GM19468 (cell line): ENCODE measurements around the gene IFFO2.

Experiments used
- ATAC-seq: cut with Tn5 transposase; IDR thresholded peaks from one replicate; pipeline ENCODE4 v1.9.1; 2021; ENCODE audit warnings: mild to moderate bottlenecking, moderate library complexity, moderate number of reproducible peaks; ENCODE audit not compliant: unreplicated experiment; ENCODE audit errors: extremely low read depth

The IFFO2 gene

DNA sequence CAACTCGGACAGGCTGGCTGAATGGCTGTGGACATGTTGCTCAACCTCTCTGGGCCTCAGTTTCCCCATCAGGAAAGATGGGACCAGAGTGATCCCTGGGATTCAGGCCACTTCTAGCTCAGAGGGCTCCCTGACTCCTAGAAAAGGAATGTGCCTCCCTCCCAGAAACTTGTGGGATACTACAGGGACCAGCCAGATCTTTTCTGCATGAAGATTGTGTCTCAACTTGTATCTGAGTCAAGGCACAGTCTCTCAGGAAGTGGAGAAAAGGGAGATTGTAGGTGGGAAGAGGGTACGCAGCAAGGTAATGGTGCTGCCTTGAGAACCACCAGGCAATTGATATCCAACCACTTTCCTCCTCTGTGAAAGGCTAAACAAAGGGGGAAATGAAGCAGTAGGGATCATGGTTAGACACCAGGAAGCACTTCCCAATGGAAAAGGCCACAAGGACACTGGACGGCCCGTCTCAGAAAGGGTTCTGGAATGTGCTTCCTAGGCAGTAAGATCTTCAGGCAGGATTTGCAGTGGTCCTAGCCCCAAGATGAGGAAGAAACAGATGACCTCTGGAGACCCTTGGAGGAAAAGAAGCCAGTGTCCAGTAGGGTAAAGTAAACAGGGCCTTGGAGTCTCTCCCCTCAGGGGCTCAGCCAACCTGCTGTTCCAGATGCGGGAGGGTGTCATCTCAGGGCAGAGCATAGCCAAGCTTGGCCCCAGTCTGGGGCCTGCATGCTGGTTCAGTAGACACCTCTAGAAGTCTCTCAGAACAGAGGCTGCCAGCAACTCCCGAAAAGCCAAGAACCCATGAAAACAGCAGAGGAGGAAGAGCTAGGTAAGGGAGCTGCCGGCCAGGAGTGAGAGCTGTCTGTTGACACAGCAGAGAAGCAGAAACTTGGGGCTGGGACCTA is 16.8 kb downstream of the IFFO2 start:
- no peak for ATAC-seq

DNA sequence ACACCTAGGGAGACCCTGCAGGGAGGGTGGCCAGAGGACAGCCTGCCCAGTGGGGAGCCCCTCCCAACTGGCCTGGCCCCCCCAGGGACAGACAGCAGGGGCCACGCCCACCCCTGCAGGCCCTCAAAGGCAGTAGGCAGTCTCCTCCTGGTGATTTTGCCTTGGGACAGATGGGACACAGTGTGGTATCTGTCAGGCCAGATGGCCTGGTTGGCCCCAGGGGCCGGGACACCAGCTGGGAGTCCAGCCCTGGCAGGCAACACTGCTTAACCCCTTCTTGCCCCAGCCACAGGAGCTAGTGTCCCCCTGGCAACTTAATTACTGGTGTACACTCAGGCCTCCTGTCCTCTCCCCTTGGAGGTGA is 17.8 kb downstream of the IFFO2 start:
- ATAC-seq: no peak

DNA sequence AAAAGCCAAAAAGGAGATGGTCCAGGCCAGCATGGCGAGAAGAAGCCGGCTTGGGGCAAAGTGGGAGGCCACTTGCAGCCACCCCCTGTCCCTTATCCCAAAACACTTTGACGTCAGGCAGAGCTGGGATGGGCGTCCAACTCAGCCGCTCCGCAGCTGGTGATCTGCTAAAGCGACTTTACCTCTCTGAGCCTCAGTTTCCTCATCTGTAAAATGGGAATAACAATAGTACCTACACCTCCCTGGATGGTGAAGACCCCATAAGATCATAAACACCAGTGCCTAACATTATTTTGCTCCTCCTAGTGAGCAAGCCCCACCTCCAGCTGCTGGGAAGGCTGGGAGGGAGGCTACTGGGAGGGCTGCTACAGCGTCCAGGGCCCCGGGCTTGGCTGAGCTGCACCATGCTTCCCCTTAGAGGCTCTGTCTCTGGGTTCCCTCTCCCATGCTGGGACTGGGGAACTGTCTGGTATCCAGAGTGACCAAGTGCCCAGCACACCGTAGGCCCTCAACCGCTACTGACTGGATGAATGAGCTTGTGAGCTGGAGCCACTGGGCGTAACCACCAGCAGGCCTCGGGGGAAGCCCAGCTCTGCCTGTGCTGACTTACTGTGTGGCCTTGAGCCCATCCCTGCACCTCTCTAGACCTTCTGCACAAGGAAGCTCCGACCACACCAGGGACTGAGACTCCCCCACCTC is 18.3 kb downstream of the IFFO2 start:
- no peak for ATAC-seq

DNA sequence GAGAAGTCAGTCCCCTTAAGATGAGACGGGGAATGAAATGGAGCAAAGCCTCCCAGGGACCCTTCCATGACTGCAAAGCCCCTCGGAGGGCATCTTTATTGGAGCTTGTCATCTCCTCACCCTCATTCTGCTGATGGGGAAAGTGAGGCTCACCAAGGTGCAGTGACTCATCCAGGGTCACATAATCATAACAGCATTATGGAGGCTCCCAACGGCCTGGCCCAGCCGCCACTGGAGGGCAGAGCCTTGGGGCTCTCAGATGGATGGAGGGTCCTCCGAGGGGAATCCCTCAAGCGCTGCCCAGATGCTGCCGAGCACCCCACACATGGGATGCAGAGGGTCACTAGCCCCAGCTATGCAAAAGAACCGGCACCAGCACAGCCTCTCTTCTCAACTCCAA is 18.9 kb downstream of the IFFO2 start:
- ATAC-seq: no peak

DNA sequence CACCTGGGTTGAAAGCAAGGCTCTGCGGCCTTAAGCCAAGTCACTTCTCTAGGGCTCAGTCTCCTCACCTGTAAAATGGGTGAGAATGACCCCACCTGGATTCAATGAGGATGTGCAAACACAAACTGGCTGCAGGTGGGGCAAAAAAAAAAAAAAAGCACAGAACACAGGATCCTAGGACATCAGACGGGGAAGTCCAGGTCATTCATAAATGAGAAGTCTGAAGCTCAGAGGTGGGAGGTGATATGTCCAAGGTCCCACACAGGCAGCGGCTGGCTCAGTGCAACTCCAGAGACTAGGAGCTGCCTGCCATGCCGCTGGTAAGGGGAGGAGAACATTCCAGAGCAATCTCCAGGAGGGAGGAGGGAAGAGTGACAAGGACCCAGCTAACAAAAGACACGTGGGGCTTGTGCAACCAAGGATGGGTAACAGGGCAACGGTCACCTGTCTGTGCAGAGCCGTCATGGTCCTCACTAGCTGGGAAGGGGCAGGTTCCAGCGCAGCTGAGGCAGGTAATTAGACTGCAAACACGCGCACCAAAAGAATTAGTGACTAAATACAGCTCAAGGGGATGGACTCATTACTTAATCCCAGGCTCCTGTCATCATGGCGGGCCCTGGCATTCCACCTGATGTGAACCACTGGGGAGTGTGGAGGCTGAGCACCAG is 19.5 kb downstream of the IFFO2 start:
- no peak for ATAC-seq

DNA sequence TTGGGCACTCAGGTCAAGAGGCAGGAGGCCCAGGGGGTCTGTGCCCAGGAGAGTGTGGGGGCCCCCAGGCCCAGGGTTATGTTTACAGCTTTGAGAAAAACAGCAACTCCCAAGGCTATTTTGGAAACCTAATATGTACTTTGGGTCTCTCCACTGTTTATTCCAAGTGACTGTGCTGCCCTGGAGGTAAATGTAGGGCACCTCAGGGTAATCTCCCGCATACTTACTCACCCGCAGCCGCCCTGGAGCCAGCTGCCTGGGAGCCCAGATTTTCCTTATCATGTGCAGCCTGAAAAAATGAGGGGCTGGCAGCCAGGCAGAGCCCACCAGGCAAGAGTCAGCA is 20.0 kb downstream of the IFFO2 start:
- no peak for ATAC-seq

DNA sequence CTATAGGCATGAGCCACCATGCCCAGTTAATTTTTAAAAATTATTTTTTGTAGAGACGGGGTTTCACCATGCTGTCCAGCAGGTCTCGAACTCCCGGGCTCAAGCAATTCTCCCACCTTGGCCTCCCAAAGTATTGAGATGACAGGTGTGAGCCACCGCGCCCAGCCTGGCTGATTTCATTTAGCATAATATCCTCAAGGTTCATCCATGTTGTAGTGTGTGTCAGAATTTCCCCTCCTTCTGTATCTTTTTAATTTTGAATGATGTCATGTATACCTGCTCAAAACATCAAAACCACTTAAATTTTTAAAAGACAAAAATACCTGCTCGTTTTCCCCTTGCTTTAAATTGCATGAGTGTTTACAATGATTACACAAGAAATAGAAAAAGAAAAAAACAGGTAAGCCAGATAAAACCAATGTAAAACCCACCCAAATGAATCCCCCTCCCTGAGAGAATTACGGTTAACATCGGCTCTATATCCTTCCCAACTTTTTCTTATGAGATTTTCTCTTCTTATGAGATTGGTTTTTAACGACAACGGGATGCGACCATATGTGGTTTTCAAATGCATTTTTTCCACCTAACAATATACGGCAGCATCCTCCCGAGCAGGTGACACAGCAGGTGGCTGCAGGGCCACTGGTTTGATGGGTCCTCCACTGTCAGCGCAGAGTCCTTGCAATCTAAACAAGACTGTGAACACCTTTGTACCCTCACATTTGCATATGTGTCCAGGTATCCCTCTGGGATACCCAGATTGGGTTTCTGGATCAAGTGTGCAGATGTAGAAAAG is 22.1 kb downstream of the IFFO2 start:
- no peak for ATAC-seq

DNA sequence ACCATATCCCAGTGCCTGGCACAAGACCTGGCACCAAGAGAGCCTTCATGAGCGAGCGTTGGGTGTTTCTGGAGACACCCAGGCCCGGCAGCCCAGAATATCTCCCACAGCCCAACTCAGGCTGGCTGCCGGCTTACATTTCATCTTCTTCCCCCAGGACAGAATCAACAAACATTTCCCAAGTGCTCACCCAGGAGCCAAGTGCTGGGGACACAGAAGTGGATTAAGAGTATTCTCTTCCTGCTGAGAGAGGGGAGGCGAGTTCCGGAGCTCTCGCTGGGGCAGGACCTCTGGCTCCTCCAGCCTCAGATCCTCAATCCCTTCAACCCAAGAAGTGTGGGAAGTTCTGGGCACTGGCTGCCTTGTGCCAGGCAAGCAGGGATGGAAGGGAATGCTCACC is 23.6 kb downstream of the IFFO2 start:
- ATAC-seq: no peak

DNA sequence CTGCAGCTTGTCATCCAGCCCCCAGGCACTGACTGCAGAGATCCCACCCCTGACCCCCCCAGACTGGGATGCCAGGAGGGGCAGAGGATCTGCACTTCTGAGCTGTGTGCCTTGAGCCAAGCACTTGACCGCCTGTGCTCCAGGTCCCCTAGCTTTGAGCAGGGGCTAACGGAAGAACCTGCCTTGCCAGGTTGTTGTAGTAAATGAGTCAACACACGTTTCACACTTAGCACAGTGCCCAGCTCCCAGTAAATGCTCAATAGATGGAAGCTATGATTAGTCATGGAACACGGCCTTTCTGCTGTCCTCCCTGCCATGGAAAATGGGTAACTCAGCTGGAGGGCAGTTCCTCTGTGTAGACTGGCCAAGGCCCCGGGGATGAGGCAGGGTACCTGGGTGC is 24.1 kb downstream of the IFFO2 start:
- ATAC-seq: no peak

DNA sequence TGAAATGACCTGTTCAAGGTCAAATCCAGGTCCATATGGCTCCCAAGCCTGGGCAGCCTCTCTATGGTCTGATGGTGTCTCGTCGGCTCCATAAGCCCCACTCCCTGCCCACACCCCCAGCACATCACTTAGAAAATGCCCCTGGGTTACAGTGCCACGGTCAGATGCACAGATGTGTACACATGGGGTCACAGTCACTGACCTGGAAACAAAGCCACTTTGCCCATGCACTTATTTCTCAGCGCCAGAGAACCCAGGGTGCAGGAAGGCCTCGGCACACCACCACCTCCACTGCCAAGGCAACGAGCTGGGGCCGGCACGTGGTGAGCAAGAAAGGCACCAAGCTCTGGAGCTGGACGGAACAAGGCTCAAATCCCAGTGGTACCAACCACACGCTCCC is 24.7 kb downstream of the IFFO2 start:
- ATAC-seq: no peak

DNA sequence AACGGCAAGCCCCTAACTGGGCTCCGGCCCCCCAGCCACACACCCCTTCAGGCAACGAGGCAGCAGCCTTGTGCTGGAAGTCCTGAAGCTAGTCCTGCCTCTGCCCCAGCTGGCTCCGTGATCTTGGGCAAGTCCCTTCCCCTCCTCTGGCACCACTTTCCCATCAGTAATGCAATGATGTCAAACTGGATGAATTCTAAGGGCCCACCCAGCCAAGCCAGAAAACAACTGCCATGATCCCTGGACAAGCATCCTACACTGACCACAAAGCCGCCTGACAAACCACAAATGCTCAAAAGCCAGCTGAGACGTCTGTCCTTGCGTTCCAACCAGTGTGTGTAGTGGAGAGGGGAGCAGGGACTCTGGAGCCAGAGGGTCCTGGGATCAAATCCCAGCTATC is 26.8 kb downstream of the IFFO2 start:
- ATAC-seq: no peak

DNA sequence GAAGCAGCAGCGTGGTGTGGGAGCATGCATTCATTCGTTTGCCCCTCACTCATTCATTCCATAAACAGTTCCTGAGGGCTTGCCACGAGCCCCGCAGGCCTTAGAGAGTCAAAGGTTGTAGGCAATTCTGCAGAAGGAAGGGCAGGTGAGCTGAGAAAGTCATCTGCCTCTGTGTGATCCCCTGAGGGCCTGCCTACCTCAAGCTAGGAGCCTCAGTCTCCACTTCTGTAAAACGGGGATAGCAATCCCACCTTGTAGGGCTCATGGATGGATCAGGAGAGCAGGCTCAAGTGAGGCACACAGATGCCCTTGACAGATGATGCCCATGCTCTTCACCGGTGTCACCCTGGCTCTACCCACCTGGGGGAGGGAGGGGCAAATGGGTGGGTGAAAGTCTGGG is 27.5 kb downstream of the IFFO2 start:
- no peak for ATAC-seq

DNA sequence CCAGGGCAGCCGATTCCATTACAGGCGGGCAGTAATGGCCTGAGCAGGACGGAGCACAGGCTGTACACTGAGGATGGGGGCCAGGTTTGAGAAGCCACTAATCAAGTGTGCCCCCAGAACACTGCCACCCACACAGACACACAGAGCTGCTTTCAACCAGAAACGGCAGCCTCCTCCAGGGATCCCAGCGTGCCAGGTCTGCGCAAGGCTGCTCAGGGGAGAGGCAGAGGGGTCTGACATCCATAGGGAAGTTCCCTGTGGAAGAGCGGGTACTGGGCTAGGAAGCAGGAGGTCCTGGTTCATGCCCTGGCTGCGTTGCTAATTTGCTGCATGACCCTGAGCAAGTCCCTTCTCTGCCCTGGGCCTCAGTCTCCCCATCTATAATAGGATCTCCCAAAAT is 28.1 kb downstream of the IFFO2 start:
- no peak for ATAC-seq

DNA sequence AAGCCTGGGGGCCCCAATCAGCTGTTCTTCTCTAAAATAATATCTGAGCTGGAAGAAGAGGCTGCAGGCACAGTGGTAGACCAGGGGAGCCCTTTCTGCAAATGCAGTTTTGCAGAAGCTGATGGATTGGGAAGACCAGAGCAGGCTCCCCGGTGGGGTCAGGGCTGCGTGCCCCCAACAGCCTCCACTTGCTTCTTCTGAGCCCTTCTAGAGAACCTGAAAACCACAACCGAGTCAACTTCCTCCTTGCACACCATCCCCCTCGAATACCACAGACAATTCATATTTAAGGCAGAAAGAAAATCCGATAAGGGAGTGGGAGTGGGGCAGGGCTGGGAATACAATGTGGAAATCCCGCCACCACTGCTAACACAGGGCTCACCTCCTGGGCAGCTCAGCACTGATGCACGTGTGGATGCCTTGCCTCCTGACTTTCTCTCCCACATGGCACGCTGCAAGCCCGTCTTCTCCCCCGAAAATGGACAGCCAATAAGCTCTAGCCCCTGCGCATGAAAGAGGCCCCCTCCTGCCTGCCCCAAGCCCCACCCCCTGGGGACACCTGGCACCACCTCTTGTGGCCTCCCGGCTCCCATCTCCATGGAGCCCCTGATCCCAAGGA is 28.7 kb downstream of the IFFO2 start:
- ATAC-seq: no peak

DNA sequence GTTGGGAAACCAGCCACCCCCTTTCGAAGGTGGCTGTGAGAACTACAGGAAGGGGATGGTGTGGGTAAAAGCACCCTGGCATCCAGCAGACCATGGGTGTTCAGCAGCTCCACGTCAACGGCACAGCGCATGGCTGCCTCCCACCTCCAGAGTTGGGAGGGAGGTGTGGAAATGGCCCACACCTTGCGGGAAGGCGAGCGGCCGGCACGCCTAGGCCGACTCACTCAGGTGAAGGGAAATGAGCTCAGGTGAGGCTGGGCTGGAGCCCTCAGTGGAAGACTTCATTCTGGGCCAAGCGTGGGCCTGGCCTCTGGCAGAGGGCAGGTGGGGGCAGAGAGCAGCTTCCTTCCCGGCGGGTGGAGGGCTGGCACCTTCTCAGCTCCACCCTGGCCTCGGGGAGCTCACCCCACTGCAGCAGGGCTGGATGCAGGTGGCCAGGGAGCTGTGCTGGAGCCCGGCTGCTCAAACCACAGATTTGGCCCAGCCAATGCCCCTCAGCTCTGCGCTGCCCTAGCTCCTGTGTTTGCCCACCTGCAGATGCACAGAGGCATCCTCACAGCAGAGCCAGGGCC is 29.3 kb downstream of the IFFO2 start:
- no peak for ATAC-seq

DNA sequence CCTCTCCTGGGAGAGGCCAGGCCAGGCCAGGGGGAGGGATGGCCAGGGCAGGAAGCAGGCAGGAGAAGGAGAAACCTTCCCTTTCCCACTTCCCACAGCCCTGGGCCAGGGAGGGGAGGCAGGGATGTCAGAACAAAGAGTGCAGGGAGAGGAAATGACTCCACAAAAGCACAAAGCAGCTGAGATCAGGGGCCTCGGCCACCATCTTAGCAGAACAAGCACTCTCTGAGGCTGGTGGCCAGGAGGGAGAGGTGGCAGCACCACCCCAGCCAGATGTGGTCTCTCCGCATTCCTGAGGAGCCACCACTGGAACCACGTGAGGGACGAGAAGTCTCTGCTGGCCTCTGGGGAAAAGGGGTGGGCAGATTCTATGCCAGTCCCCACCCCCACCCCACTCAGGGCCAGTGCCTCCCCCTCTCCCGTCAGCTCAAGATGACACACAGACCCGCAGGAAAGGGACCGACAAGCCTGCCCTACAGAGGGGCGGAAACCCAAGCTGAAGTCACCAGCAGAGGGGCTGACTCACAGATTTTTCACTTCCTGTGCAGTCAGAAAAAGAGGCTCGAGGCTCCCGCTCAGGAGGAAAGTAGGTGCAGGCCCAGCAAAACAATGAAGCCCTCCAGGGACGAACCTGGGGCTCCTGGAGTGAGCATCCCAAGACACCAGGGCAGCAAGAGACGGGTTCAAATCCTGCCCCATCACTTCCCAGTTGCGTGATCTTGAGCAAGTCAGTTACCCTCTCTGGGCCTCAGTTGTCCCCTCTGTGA is 30.0 kb downstream of the IFFO2 start:
- peak; percentile 22 for ATAC-seq

DNA sequence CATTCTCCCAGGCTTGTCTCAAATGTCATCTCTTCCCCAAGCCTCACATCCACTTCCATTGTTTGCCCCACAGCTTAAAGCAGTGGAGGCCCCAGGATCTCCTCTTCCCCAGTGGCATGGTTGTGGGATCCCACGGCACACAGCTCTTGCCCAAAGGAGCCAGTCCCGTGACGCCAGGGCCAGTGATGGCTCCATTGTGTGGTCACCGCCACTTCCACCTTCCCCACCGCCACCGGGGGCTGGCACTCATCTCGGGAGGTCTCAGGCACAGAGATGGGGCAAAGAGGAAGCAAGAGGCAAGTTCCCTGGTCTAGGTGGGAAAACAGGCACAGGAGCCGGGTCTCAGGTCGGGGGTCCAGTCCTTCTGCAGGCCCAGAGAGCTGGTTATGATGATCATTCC is 31.2 kb downstream of the IFFO2 start:
- ATAC-seq: no peak

DNA sequence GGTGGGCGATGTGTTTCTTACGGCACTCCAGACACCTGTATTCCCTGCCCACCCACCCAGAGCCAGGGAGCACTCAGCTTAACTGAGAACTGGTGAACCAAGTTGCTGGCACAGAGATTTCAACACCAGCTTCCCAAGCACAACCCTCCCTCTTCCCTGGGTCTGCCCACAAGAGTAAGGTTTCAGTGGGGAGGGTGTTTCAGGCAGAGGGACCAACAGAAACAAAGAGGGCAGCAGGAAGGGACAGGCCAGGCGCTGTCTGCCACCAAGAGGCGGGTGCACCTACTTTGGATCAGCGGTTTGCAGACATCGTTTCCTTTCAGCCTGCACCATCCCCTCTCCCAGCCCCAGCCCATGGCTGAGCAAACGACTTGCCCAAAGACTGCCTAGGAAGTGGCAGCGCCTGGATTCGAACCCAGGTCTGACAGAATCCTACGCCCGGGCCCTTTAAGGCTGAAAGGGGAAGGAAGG is 32.2 kb downstream of the IFFO2 start:
- ATAC-seq: no peak

DNA sequence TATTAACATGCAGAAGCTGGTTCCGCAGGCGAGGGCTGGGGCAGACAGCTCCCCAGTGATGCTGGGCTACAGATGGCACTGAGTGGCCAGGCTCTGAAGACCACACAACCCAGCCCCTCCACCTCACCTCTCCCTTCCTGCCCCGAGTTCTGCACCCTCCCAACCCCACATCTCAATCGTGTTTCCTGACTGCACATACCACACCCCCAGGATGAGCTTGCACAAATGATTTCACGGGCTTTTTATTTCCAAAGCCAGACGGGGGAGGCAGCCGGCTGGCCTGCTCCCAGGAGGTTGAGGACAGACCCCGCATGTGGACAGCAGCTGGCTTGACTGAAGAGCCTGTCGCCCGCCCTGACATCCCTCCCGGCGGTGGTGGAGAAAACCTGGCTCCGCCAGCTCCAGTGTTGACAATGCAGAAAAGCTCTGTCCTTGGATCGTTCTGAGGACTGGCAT is 32.7 kb downstream of the IFFO2 start:
- no peak for ATAC-seq
